GM20431 (cell line): ENCODE results near the gene NSUN4.

Source experiments
- in situ Hi-C: fragments of 300-500 bp; cut with MseI, MboI; formaldehyde crosslinking; loops from one replicate; pipeline ENCODE4 v1.15.0; 2020; ENCODE audit warnings: low sequenced_read_pairs; ENCODE audit not compliant: unreplicated experiment

The NSUN4 gene

DNA sequence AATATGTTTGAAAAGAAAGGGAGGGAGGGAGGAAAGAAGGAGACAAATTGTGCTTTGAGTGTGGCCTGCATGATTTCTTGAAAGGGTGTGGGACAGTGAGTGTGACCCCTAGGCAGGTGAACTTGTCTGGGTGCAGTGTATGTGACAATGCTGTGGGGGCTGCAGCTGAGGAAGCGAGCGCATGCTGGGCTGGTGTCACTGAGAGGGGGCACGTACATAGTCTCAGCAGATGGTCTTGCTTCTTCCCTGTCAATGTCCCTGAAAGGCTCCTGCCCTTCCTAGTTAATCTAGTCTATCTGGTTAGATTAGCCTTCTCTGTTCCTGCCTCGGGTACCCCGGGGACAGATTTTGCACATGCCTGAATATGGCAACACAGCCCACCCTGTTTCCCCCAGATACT is 63.3 kb downstream of the NSUN4 start:
- in situ Hi-C loops = no loop called here

DNA sequence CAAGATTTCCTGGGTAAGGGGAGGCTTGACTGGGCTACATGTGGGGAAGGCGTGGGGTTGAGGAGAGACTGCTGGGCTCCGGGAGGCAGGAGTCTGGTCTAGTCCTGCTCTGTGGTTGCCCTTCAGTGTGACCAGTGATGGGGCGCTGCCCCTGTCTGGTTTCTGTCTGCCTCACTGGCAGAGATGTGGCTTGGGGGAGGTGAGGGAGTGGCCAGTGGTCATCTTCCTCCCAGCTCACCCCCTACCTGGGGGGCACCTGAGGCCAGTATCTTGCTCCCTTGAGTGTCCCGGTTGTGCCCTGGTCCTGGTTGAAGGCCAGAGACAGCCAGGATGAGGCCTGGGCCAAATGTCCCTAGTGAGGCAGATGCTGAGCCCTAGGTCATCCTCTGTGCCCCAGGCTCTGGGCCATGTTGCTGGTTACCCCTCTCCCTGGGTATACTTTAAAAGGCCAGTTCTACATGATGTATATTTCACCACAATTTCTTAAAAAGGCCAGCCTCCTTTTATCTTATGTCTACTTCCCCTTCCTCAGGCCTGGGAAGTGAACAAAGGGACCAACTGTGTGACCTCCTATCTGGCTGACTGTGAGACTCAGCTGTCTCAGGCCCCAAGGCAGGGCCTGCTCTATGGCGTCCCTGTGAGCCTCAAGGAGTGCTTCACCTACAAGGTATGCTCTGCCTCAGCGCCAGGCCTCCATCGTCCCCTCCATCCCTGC is 64.0 kb downstream of the NSUN4 start:
- in situ Hi-C loops = no loop called here

DNA sequence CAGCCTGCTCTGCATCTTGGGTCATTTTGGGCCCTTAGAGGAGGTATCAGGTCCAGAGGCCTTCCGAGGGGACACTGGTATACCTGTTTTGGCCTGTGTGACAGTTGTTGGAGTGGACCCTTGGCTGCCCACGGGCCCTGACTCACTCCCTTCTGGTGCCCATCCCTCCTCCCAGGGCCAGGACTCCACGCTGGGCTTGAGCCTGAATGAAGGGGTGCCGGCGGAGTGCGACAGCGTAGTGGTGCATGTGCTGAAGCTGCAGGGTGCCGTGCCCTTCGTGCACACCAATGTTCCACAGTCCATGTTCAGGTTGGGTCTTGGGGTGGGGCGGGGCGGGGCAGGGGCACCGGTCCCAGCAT is 64.6 kb downstream of the NSUN4 start:
- in situ Hi-C loops = no loop called here

DNA sequence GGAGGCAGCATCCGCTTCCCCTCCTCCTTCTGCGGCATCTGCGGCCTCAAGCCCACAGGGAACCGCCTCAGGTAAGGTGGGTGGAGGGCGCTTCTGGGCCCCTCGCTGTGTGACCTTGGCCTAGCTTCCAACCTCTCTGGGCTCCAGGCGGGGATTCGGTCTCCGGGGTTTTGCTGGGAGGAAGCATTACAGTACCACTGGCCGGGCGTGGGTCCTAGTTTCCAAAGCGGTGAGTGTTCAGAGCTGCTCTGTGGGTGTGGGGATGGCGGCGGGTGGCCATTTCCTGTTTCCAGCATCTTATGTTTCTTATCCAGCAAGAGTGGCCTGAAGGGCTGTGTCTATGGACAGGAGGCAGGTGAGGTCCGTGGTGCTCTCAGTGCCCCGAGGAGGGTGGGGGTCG is 65.1 kb downstream of the NSUN4 start:
- in situ Hi-C loops = no loop called here

GRCh38 chr1:46406881-46407608 is 66.4 kb downstream of the NSUN4 start:
- in situ Hi-C loops = no loop called here

- in situ Hi-C loops = no loop called here
Measured at GRCh38 chr1:46407636-46408035, 67.0 kb downstream of the NSUN4 start.

- in situ Hi-C loops = no loop called here
Measured at GRCh38 chr1:46408356-46409062, 67.9 kb downstream of the NSUN4 start.

DNA sequence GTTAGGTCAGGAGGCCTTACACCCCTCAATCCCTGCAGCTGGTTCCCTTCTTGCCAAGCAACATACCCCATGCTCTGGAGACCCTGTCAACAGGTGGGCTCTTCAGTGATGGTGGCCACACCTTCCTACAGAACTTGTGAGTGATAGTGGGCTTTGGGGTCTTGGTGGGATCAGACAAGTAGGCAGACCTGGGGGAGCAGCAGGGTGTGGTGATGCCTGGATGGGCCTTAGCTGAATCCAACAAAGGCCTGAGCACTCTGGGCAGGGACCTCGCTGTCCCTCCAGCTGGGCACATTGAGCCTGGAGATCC is 68.4 kb downstream of the NSUN4 start:
- in situ Hi-C loops = no loop called here

- in situ Hi-C loops = no loop called here
Measured at GRCh38 chr1:46410156-46411009, 69.8 kb downstream of the NSUN4 start.

GRCh38 chr1:46411010-46411405 is 70.4 kb downstream of the NSUN4 start:
- in situ Hi-C loops = no loop called here
